ENCODE measurements around the gene EGR4. TPM values are rescaled to one million over a fixed set of nuclear protein-coding genes. Genes with fewer than 3 reads are reported as not detected.

EGR4 gene
- total and polyA plus RNA-seq, 7 experiments from 2014 or later, result 0.15 to 0.16 (median 0.15) TPM; not detected in 4

DNA sequence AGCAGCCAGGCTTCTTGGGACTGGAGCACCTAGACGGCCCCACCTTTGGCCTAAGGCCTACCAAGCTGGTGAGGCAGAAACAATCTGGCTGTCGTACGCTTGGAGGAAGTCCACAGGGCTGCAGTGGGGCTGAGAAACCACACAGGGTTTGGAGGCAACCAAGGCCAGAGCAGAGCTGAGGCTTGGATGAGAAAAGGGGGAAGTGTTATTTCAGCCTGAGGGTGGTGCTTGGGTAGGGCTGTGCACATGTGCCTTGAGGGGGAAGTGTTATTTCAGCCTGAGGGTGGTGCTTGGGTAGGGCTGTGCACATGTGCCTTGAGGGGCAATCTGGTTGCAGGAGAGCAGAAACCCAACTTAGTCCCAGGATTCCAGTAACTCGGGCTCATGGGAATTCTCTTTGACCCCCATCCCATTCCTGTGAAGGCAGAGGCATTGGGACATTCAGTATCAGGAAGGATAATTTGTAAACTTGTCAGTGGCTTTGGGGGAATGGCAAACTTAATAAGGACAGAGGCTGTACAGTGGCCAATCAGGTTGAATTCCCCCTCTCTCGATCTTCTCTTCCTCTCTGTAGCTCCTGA lies 8.1 kb downstream of the EGR4 start:
- Mint-ChIP-seq H3K4me1 (peaks cover 4 to 27% (median 18%) of the 10 kb centered on the region in 7 donors), H3K27ac (peak overlapping the region in 3 of 9 donors; percentile 4 to 72 (median 4)), H3K4me3 (peak overlapping the region; percentile 49 to 87 (median 76)), H3K27me3 (peaks cover 0 to 39% (median 17%) of the 10 kb centered on the region in 5 donors), H3K36me3 (peaks cover 0 to 5% (median 0%) of the 10 kb centered on the region in 5 donors), H3K9me3 (peaks cover 0 to 4% (median 0%) of the 10 kb centered on the region in 11 donors)
- CTCF ChIA-PET, result no interaction called here
- no peak overlapping the region for H3K27ac ChIP-seq (ENCODE audit: low read depth, low read length)
- POLR2A ChIA-PET, result interaction anchor here (0.8 kb wide), 1 partner anchor 53 kb away, joined by 3 read pairs; the partner anchor contains the start of gene PRADC1
- H3K9me3 ChIP-seq (ENCODE audit: control insufficient read depth in 2 of 3, low read length in 3 of 3), result no peaks in the 10 kb centered on the region
- H3K4me1 ChIP-seq (ENCODE audit: control insufficient read depth in 2 of 2, insufficient read depth in 2 of 2, low read length in 2 of 2), result peaks cover 12 to 14% of the 10 kb centered on the region in 2 donors
- H3K4me3 ChIP-seq (ENCODE audit: low read length), result peak overlapping the region; percentile 69
- no peaks in the 10 kb centered on the region for H3K36me3 ChIP-seq (ENCODE audit: control insufficient read depth in 2 of 3, insufficient read depth in 3 of 3, low read length in 3 of 3)
- intact Hi-C loops (cut with micrococcal nuclease), result loop anchor here in 1 of 2 donors (10.0 kb wide), 1 partner anchor 1670 kb away; the partner anchor contains the start of gene POLE4
- ATAC-seq (peak; percentile 78), DNase-seq (no peak)
- no peaks in the 10 kb centered on the region for H3K27me3 ChIP-seq (ENCODE audit: control insufficient read depth in 2 of 2, insufficient read depth in 2 of 2, low read length in 2 of 2)

GRCh38 chr2:73284296-73285158 lies 8.8 kb downstream of the EGR4 start, which contains the start of gene FBXO41:
TSS of gene FBXO41 (minus strand) at chr2:73284478. CDS start at chr2:73269630, 14,848 bp downstream.
- Histone ChIP-seq H3K4me3 (ENCODE audit: low read length) (peak within 1 kb of the TSS; percentile 69), H3K4me1 (ENCODE audit: control insufficient read depth in 2 of 2, insufficient read depth in 2 of 2, low read length in 2 of 2) (peaks cover 12 to 14% of the 10 kb centered on the region in 2 donors), H3K36me3 (ENCODE audit: control insufficient read depth in 2 of 3, insufficient read depth in 3 of 3, low read length in 3 of 3) (no peaks in the 10 kb centered on the region), H3K27ac (ENCODE audit: low read depth, low read length) (peak within 1 kb of the TSS; percentile 61), H3K9me3 (ENCODE audit: control insufficient read depth in 2 of 3, low read length in 3 of 3) (no peaks in the 10 kb centered on the region), H3K27me3 (ENCODE audit: control insufficient read depth in 2 of 2, insufficient read depth in 2 of 2, low read length in 2 of 2) (no peaks in the 10 kb centered on the region)
- H3K36me3 Mint-ChIP-seq, result peaks cover 0 to 5% (median under 1%) of the 10 kb centered on the region in 5 donors
- ATAC-seq (peak; percentile 81), DNase-seq (peak; percentile 43 to 79 (median 61))
- ChIA-PET POLR2A (interaction anchor here (0.8 to 1.0 kb wide), 2 partner anchors 50 to 52 kb away, joined by 3 read pairs; partner anchors contain the start of genes CCT7 and PRADC1), CTCF (no interaction called here)
- peak within 1 kb of the TSS in 7 of 9 donors; percentile 32 to 87 (median 58) for H3K27ac Mint-ChIP-seq
- H3K4me1 Mint-ChIP-seq, result peaks cover 6 to 26% (median 19%) of the 10 kb centered on the region in 7 donors
- intact Hi-C loops (cut with micrococcal nuclease), result loop anchor here (1.0 to 10.0 kb wide), 7 partner anchors 9 to 1674 kb away; partner anchors contain the start of genes ALMS1 (in 2 of the 2), CCT7 (in 2 of the 2), EGR4 (in 2 of the 2) and POLE4 (in 2 of the 2)
- peak within 1 kb of the TSS; percentile 72 to 91 (median 85) for H3K4me3 Mint-ChIP-seq
- H3K27me3 Mint-ChIP-seq, result peaks cover 0 to 34% (median 14%) of the 10 kb centered on the region in 5 donors
- peaks cover 0 to 4% (median 0%) of the 10 kb centered on the region in 11 donors for H3K9me3 Mint-ChIP-seq

DNA sequence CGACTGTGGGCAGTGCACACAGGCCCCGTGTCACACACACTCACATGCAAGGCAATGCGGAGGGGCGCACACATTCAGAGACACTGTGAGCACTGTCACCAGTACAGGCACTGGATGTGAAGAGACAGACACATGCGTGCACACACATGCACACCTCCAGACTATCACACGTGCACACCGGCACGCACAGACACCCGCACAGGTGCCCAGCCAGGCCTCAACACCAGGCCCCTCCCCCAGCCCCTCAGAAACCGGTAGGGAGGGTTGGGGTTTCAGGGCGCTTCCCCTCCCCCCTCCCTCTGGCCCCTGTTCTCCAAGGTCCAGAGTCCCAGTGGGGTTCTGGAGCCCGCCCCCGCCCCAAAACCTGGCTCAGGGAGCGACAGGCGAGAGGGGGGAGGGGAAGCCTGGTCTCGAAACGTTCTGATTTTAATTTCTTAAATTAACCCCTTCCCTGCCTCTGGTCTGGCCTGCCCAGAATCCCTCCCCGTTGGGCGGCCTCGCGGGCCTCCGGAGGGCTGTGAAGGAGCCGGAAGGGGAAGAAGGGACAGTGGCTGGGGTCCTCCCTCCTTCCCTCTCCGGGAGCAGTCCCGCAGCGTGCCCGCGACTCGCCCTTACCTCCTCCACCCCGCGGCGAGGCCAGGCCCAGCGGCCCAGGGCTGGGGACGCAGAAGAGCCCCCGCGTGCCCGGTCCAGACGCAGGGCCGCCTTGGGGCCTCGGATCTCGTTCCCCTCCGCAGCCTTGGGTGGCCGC lies 9.6 kb downstream of the EGR4 start:
- ATAC-seq (no peak), DNase-seq (peak in 2 of 9 donors; percentile 12 to 35)
- H3K27me3 ChIP-seq (ENCODE audit: control insufficient read depth in 2 of 2, insufficient read depth in 2 of 2, low read length in 2 of 2), result no peaks in the 10 kb centered on the region
- peak overlapping the region in 7 of 9 donors; percentile 32 to 87 (median 58) for H3K27ac Mint-ChIP-seq
- POLR2A ChIA-PET, result interaction anchor here (1.0 kb wide), 1 partner anchor 49 kb away, joined by 3 read pairs; the partner anchor contains the start of gene CCT7
- H3K4me3 Mint-ChIP-seq, result peak overlapping the region; percentile 72 to 91 (median 85)
- peak overlapping the region; percentile 69 for H3K4me3 ChIP-seq (ENCODE audit: low read length)
- peaks cover 0 to 12% (median 0%) of the 10 kb centered on the region in 11 donors for H3K9me3 Mint-ChIP-seq
- peaks cover 0 to 9% (median 6%) of the 10 kb centered on the region in 5 donors for H3K36me3 Mint-ChIP-seq
- no peaks in the 10 kb centered on the region for H3K9me3 ChIP-seq (ENCODE audit: control insufficient read depth in 2 of 3, low read length in 3 of 3)
- peaks cover 0 to 26% (median 7%) of the 10 kb centered on the region in 5 donors for H3K27me3 Mint-ChIP-seq
- peaks cover 9 to 31% (median 19%) of the 10 kb centered on the region in 7 donors for H3K4me1 Mint-ChIP-seq
- H3K36me3 ChIP-seq (ENCODE audit: control insufficient read depth in 2 of 3, insufficient read depth in 3 of 3, low read length in 3 of 3), result no peaks in the 10 kb centered on the region
- CTCF ChIA-PET, result no interaction called here
- H3K4me1 ChIP-seq (ENCODE audit: control insufficient read depth in 2 of 2, insufficient read depth in 2 of 2, low read length in 2 of 2), result peaks cover 12 to 14% of the 10 kb centered on the region in 2 donors
- intact Hi-C loops (cut with micrococcal nuclease), result loop anchor here (1.0 to 10.0 kb wide), 7 partner anchors 10 to 1675 kb away; partner anchors contain the start of genes ALMS1 (in 2 of the 2), CCT7 (in 2 of the 2), EGR4 (in 2 of the 2) and POLE4 (in 2 of the 2)
- peak overlapping the region; percentile 61 for H3K27ac ChIP-seq (ENCODE audit: low read depth, low read length)

GRCh38 chr2:73282924-73283544 lies 10.3 kb downstream of the EGR4 start:
- H3K27me3 ChIP-seq (ENCODE audit: control insufficient read depth in 2 of 2, insufficient read depth in 2 of 2, low read length in 2 of 2), result no peaks in the 10 kb centered on the region
- H3K27ac Mint-ChIP-seq, result peak overlapping the region in 7 of 9 donors; percentile 32 to 87 (median 58)
- peaks cover 9 to 33% (median 19%) of the 10 kb centered on the region in 7 donors for H3K4me1 Mint-ChIP-seq
- DNase-seq, result no peak
- no peaks in the 10 kb centered on the region for H3K36me3 ChIP-seq (ENCODE audit: control insufficient read depth in 2 of 3, insufficient read depth in 3 of 3, low read length in 3 of 3)
- H3K9me3 ChIP-seq (ENCODE audit: control insufficient read depth in 2 of 3, low read length in 3 of 3), result no peaks in the 10 kb centered on the region
- no peak for ATAC-seq
- no peak overlapping the region for H3K27ac ChIP-seq (ENCODE audit: low read depth, low read length)
- peaks cover 0 to 20% (median under 1%) of the 10 kb centered on the region in 5 donors for H3K27me3 Mint-ChIP-seq
- ChIA-PET CTCF (no interaction called here), POLR2A (no interaction called here)
- H3K36me3 Mint-ChIP-seq, result peaks cover 0 to 13% (median 6%) of the 10 kb centered on the region in 5 donors
- H3K9me3 Mint-ChIP-seq, result peaks cover 0 to 12% (median 0%) of the 10 kb centered on the region in 11 donors
- peaks cover 12 to 14% of the 10 kb centered on the region in 2 donors for H3K4me1 ChIP-seq (ENCODE audit: control insufficient read depth in 2 of 2, insufficient read depth in 2 of 2, low read length in 2 of 2)
- H3K4me3 ChIP-seq (ENCODE audit: low read length), result peak overlapping the region; percentile 69
- H3K4me3 Mint-ChIP-seq, result peak overlapping the region; percentile 72 to 91 (median 85)
- intact Hi-C loops (cut with micrococcal nuclease), result loop anchor here in 1 of 2 donors (10.0 kb wide), 1 partner anchor 1672 kb away; the partner anchor contains the start of gene POLE4

GRCh38 chr2:73281244-73281643 lies 12.1 kb downstream of the EGR4 start:
- H3K4me3 Mint-ChIP-seq, result peak overlapping the region in 1 of 10 donors; percentile 54
- Histone ChIP-seq H3K27me3 (ENCODE audit: control insufficient read depth in 2 of 2, insufficient read depth in 2 of 2, low read length in 2 of 2) (no peaks in the 10 kb centered on the region), H3K9me3 (ENCODE audit: control insufficient read depth in 2 of 3, low read length in 3 of 3) (no peaks in the 10 kb centered on the region), H3K27ac (ENCODE audit: low read depth, low read length) (no peak overlapping the region), H3K36me3 (ENCODE audit: control insufficient read depth in 2 of 3, insufficient read depth in 3 of 3, low read length in 3 of 3) (no peaks in the 10 kb centered on the region), H3K4me1 (ENCODE audit: control insufficient read depth in 2 of 2, insufficient read depth in 2 of 2, low read length in 2 of 2) (peaks cover 12 to 14% of the 10 kb centered on the region in 2 donors), H3K4me3 (ENCODE audit: low read length) (no peak overlapping the region)
- intact Hi-C loops (cut with micrococcal nuclease), result loop anchor here in 1 of 2 donors (10.0 kb wide), 1 partner anchor 1674 kb away; the partner anchor contains the start of gene POLE4
- ATAC-seq (no peak), DNase-seq (no peak)
- peaks cover 0 to 22% (median 9%) of the 10 kb centered on the region in 5 donors for H3K36me3 Mint-ChIP-seq
- H3K27me3 Mint-ChIP-seq, result peaks cover 0 to 10% (median 0%) of the 10 kb centered on the region in 5 donors
- POLR2A ChIA-PET, result interaction anchor here (0.6 kb wide), 1 partner anchor 82 kb away, joined by 3 read pairs; no protein-coding TSS in a partner anchor
- H3K4me1 Mint-ChIP-seq, result peaks cover 9 to 33% (median 19%) of the 10 kb centered on the region in 7 donors
- CTCF ChIA-PET, result no interaction called here
- H3K27ac Mint-ChIP-seq, result no peak overlapping the region
- peaks cover 0 to 12% (median 0%) of the 10 kb centered on the region in 11 donors for H3K9me3 Mint-ChIP-seq
